T-cell (primary cell): ENCODE results near the gene SENP8. TPM values are rescaled to one million over a fixed set of nuclear protein-coding genes. Genes with fewer than 3 reads are reported as not detected.

Source experiments
- ATAC-seq, 4 experiments: fragments of 200-7000 bp in 3 of 4; fragments of 150-1000 bp in 1 of 4; cut with Tn5 transposase; replicated peaks in 1 of 4; 1 replicate in 3 of 4; 2 replicates in 1 of 4; pipeline ENCODE4 v1.10.0; 2021; ENCODE audit warnings: moderate library complexity in 3 of 4, mild to moderate bottlenecking in 2 of 4, moderate number of reproducible peaks in 1 of 4
- CTCF ChIA-PET, 2 donors: fragments of 300-600 bp; sonication (Branson Sonifier 250); formaldehyde crosslinking; loops; one replicate each; lab custom pipeline; 2022; ENCODE audit warnings: antibody characterized with exemption in 2 of 2; lab: Charles Lee
- POLR2A ChIA-PET, 2 donors: fragments of 300-600 bp; sonication (Branson Sonifier 250); formaldehyde crosslinking; loops; one replicate each; lab custom pipeline; 2022; ENCODE audit warnings: antibody characterized with exemption in 2 of 2; lab: Charles Lee
- DNase-seq, 35 experiments: peaks; one replicate each; pipeline versions ENCODE4 v3.0.0 to v3.0.0-alpha.2; 2013 to 2023
- H3K27ac ChIP-seq: one replicate; pipeline ENCODE4 v1.5.1; 2013; ENCODE audit warnings: low read length
- H3K27me3 ChIP-seq, 2 experiments: replicated peaks in 1 of 2; 1 replicate in 1 of 2; 2 replicates in 1 of 2; pipeline versions ENCODE4 v1.6.1 to v1.7.0; 2013; ENCODE audit warnings: low read length in 1 of 2, mixed read lengths in 1 of 2; ENCODE audit not compliant: control insufficient read depth in 2 of 2, insufficient read depth in 2 of 2; ENCODE audit errors: extremely low read depth in 1 of 2
- H3K36me3 ChIP-seq, 2 donors: 1 replicate in 1 of 2; 2 replicates in 1 of 2; pipeline versions ENCODE4 v1.6.1 to v1.7.0; 2013; ENCODE audit warnings: low read length in 1 of 2; ENCODE audit not compliant: control insufficient read depth in 2 of 2, insufficient read depth in 1 of 2; ENCODE audit errors: extremely low read depth in 1 of 2
- H3K4me1 ChIP-seq, 2 experiments: 1 replicate in 1 of 2; 2 replicates in 1 of 2; pipeline versions ENCODE4 v1.6.1 to v1.7.0; 2013; ENCODE audit warnings: low read length in 2 of 2, mixed read lengths in 1 of 2; ENCODE audit not compliant: insufficient read depth in 2 of 2, control insufficient read depth in 1 of 2; ENCODE audit errors: extremely low read depth in 1 of 2
- H3K4me3 ChIP-seq, 2 donors: 1 replicate in 1 of 2; 2 replicates in 1 of 2; pipeline versions ENCODE4 v1.5.1 to v1.7.0; 2013; ENCODE audit warnings: mild to moderate bottlenecking in 2 of 2, low read length in 1 of 2, moderate library complexity in 1 of 2; ENCODE audit not compliant: control insufficient read depth in 1 of 2; ENCODE audit errors: extremely low read depth in 1 of 2
- H3K9me3 ChIP-seq: 2 replicates; pipeline ENCODE4 v1.7.0; 2013
- H3K27ac Mint-ChIP-seq, 2 donors: one replicate each; pipeline ENCODE4 v1.8.0; 2020 to 2021; ENCODE audit warnings: mild to moderate bottlenecking in 2 of 2, mixed read lengths in 2 of 2
- H3K27me3 Mint-ChIP-seq, 2 donors: one replicate each; pipeline ENCODE4 v1.8.0; 2021 to 2022; ENCODE audit warnings: mixed read lengths in 2 of 2
- H3K36me3 Mint-ChIP-seq: one replicate; pipeline ENCODE4 v1.8.0; 2021; ENCODE audit warnings: mixed read lengths
- H3K4me1 Mint-ChIP-seq, 3 donors: one replicate each; pipeline ENCODE4 v1.8.0; 2020 to 2022; ENCODE audit warnings: mixed read lengths in 3 of 3, mild to moderate bottlenecking in 1 of 3
- H3K4me3 Mint-ChIP-seq, 3 donors: one replicate each; pipeline ENCODE4 v1.8.0; 2020 to 2022; ENCODE audit warnings: mild to moderate bottlenecking in 3 of 3, mixed read lengths in 3 of 3, moderate library complexity in 3 of 3
- H3K9me3 Mint-ChIP-seq, 3 donors: one replicate each; pipeline ENCODE4 v1.8.0; 2020 to 2022; ENCODE audit warnings: mixed read lengths in 3 of 3
- WGBS: methylation state at CpG from one replicate; pipeline ENCODE4 v1.1.5; 2013; ENCODE audit warnings: missing lambda C conversion rate; ENCODE audit not compliant: insufficient coverage; 5-methylcytosine and 5-hydroxymethylcytosine counted together
- total RNA-seq, 35 experiments: library from RNA in 6 of 35; stranded (reverse) in 6 of 35; fragments of 120-200 nt in 1 of 35; gene quantifications; one replicate each; pipeline versions ENCODE4 v1.2.1 to v1.2.4 and lab custom pipeline; 2013 to 2026

The SENP8 gene
- total RNA-seq, 5 donors from 2014 or later (not counting 1 experiment from before 2014, with no cell fraction given) = 0.40 to 1.9 (median 1.3) TPM

GRCh38 chr15:72110355-72110754 lies 7.8 kb upstream of the SENP8 start:
- DNase-seq (no peak), ATAC-seq (no peak)
- Histone ChIP-seq H3K9me3 (no peaks in the 10 kb centered on the region), H3K36me3 (no peaks in the 10 kb centered on the region), H3K4me1 (no peaks in the 10 kb centered on the region), H3K27ac (no peak overlapping the region), H3K4me3 (no peak overlapping the region), H3K27me3 (no peaks in the 10 kb centered on the region)
- no peak overlapping the region for H3K4me3 Mint-ChIP-seq
- H3K27me3 Mint-ChIP-seq = no peaks in the 10 kb centered on the region
- ChIA-PET POLR2A (no interaction called here), CTCF (no interaction called here)
- H3K9me3 Mint-ChIP-seq = no peaks in the 10 kb centered on the region
- H3K4me1 Mint-ChIP-seq = peaks cover 19 to 32% (median 20%) of the 10 kb centered on the region in 3 donors
- H3K36me3 Mint-ChIP-seq = no peaks in the 10 kb centered on the region
- no CpG with 5 or more reads among the region's 3 CpGs for WGBS
- no peak overlapping the region for H3K27ac Mint-ChIP-seq

- H3K4me1 Mint-ChIP-seq = peaks cover 35 to 50% (median 35%) of the 10 kb centered on the region in 3 donors
Measured at GRCh38 chr15:72112116-72112515, 6.1 kb upstream of the SENP8 start.

GRCh38 chr15:72112805-72113204 lies 5.4 kb upstream of the SENP8 start:
- DNase-seq (no peak), ATAC-seq (no peak)
- Mint-ChIP-seq H3K4me3 (no peak overlapping the region), H3K27me3 (no peaks in the 10 kb centered on the region), H3K9me3 (no peaks in the 10 kb centered on the region), H3K4me1 (peaks cover 35 to 52% (median 35%) of the 10 kb centered on the region in 3 donors), H3K36me3 (no peaks in the 10 kb centered on the region), H3K27ac (no peak overlapping the region)
- H3K9me3 ChIP-seq = no peaks in the 10 kb centered on the region
- H3K36me3 ChIP-seq = no peaks in the 10 kb centered on the region
- H3K27me3 ChIP-seq = no peaks in the 10 kb centered on the region
- ChIA-PET CTCF (interaction anchor here in 1 of 2 donors (0.6 kb wide), 1 partner anchor 1289 kb away, joined by 6 read pairs; no protein-coding TSS in a partner anchor), POLR2A (interaction anchor here (0.6 to 0.8 kb wide), 2 partner anchors 8 to 14 kb away, joined by 3 to 4 read pairs; no protein-coding TSS in a partner anchor)
- H3K4me3 ChIP-seq = no peak overlapping the region
- no peak overlapping the region for H3K27ac ChIP-seq
- H3K4me1 ChIP-seq = peaks cover 2 to 8% of the 10 kb centered on the region in 2 experiments

More at GRCh38 chr15:72112116-72112515, 6.1 kb upstream of the SENP8 start:
- no peak overlapping the region for H3K27ac ChIP-seq
- Mint-ChIP-seq H3K4me3 (no peak overlapping the region), H3K9me3 (no peaks in the 10 kb centered on the region), H3K27ac (no peak overlapping the region), H3K27me3 (no peaks in the 10 kb centered on the region), H3K36me3 (no peaks in the 10 kb centered on the region)
- ChIA-PET CTCF (interaction anchor here in 1 of 2 donors (0.5 kb wide), 1 partner anchor 71 kb away, joined by 3 read pairs; no protein-coding TSS in a partner anchor), POLR2A (interaction anchor here in 1 of 2 donors (0.7 to 0.8 kb wide), 2 partner anchors 8 to 119 kb away, joined by 3 to 5 read pairs; no protein-coding TSS in a partner anchor)
- no peak overlapping the region for H3K4me3 ChIP-seq
- ATAC-seq (no peak), DNase-seq (no peak)
- no peaks in the 10 kb centered on the region for H3K27me3 ChIP-seq
- no peaks in the 10 kb centered on the region for H3K9me3 ChIP-seq
- 100% methylated on average over 2 of the region's 2 CpGs for WGBS
- H3K4me1 ChIP-seq = peaks cover 2 to 6% of the 10 kb centered on the region in 2 experiments
- no peaks in the 10 kb centered on the region for H3K36me3 ChIP-seq

- ATAC-seq = no peak
- no peak for DNase-seq
- H3K4me3 Mint-ChIP-seq = no peak overlapping the region
- Histone ChIP-seq H3K36me3 (no peaks in the 10 kb centered on the region), H3K4me3 (no peak overlapping the region), H3K9me3 (no peaks in the 10 kb centered on the region), H3K27me3 (no peaks in the 10 kb centered on the region), H3K4me1 (peaks cover 2 to 8% of the 10 kb centered on the region in 2 experiments), H3K27ac (no peak overlapping the region)
- peaks cover 32 to 47% (median 35%) of the 10 kb centered on the region in 3 donors for H3K4me1 Mint-ChIP-seq
- H3K27me3 Mint-ChIP-seq = no peaks in the 10 kb centered on the region
- no CpG with 5 or more reads among the region's 4 CpGs for WGBS
- ChIA-PET POLR2A (interaction anchor here in 1 of 2 donors (0.6 kb wide), 2 partner anchors 14 to 592 kb away, joined by 4 to 6 read pairs; no protein-coding TSS in a partner anchor), CTCF (interaction anchor here in 1 of 2 donors (0.6 kb wide), 1 partner anchor 1289 kb away, joined by 6 read pairs; no protein-coding TSS in a partner anchor)
- no peak overlapping the region for H3K27ac Mint-ChIP-seq
- H3K36me3 Mint-ChIP-seq = no peaks in the 10 kb centered on the region
- H3K9me3 Mint-ChIP-seq = no peaks in the 10 kb centered on the region
Measured at GRCh38 chr15:72113347-72114031, 4.7 kb upstream of the SENP8 start.

GRCh38 chr15:72116731-72117485 lies 1.3 kb upstream of the SENP8 start:
- peaks cover 39 to 58% (median 44%) of the 10 kb centered on the region in 3 donors for H3K4me1 Mint-ChIP-seq
- H3K27me3 Mint-ChIP-seq = no peaks in the 10 kb centered on the region

GRCh38 chr15:72117486-72118016 lies 652 bp upstream of the SENP8 start:
- H3K27ac ChIP-seq = no peak overlapping the region
- peak; percentile 43 to 63 (median 56) for ATAC-seq
- Mint-ChIP-seq H3K36me3 (no peaks in the 10 kb centered on the region), H3K27me3 (no peaks in the 10 kb centered on the region), H3K4me3 (peak overlapping the region; percentile 92 to 96 (median 95)), H3K9me3 (no peaks in the 10 kb centered on the region), H3K4me1 (peaks cover 39 to 54% (median 44%) of the 10 kb centered on the region in 3 donors), H3K27ac (peak overlapping the region; percentile 67 to 80)
- H3K9me3 ChIP-seq = no peaks in the 10 kb centered on the region
- H3K4me3 ChIP-seq = peak overlapping the region; percentile 65 to 73
- H3K27me3 ChIP-seq = no peaks in the 10 kb centered on the region
- CTCF ChIA-PET = no interaction called here
- peaks cover 5 to 13% of the 10 kb centered on the region in 2 experiments for H3K4me1 ChIP-seq
- POLR2A ChIA-PET = interaction anchor here in 1 of 2 donors (0.5 to 0.6 kb wide), 2 partner anchors 10 to 374 kb away, joined by 3 read pairs; no protein-coding TSS in a partner anchor
- DNase-seq = peak in 34 of 35 experiments; percentile 13 to 71 (median 44)
- under 1% methylated on average over 59 of the region's 59 CpGs for WGBS
- H3K36me3 ChIP-seq = no peaks in the 10 kb centered on the region

More at GRCh38 chr15:72116731-72117485, 1.3 kb upstream of the SENP8 start:
- ATAC-seq (peak in 2 of 4 experiments; percentile 1 to 2), DNase-seq (peak in 14 of 35 experiments; percentile 2 to 18 (median 11))
- Histone ChIP-seq H3K27me3 (no peaks in the 10 kb centered on the region), H3K4me1 (peaks cover 5 to 13% of the 10 kb centered on the region in 2 experiments), H3K27ac (no peak overlapping the region), H3K9me3 (no peaks in the 10 kb centered on the region), H3K4me3 (peak overlapping the region; percentile 65 to 73), H3K36me3 (no peaks in the 10 kb centered on the region)
- ChIA-PET POLR2A (interaction anchor here in 1 of 2 donors (0.6 kb wide), 1 partner anchor 9 kb away, joined by 3 read pairs; no protein-coding TSS in a partner anchor), CTCF (no interaction called here)
- H3K9me3 Mint-ChIP-seq = no peaks in the 10 kb centered on the region
- 7% methylated on average over 21 of the region's 24 CpGs for WGBS
- H3K4me3 Mint-ChIP-seq = peak overlapping the region; percentile 92 to 96 (median 95)
- peak overlapping the region; percentile 67 to 80 for H3K27ac Mint-ChIP-seq
- no peaks in the 10 kb centered on the region for H3K36me3 Mint-ChIP-seq
